Parathyroid adenoma (tissue), 2 donors: ENCODE results near the gene SLF2.

Experiments used
- H2AFZ ChIP-seq: fragments of 300-600 bp; sonication (generic); one replicate; pipeline ENCODE4 v1.7.0; 2017; ENCODE audit warnings: antibody characterized with exemption, mild to moderate bottlenecking
- H3K27ac ChIP-seq: fragments of 300-600 bp; sonication (generic); one replicate; pipeline ENCODE4 v1.7.0; 2017
- H3K27me3 ChIP-seq: fragments of 300-600 bp; sonication (generic); one replicate; pipeline ENCODE4 v1.7.0; 2017; ENCODE audit warnings: low read length; ENCODE audit not compliant: control insufficient read depth, insufficient read depth
- H3K36me3 ChIP-seq: fragments of 300-600 bp; sonication (generic); one replicate; pipeline ENCODE4 v1.7.0; 2017; ENCODE audit warnings: low read length; ENCODE audit not compliant: control insufficient read depth, insufficient read depth
- H3K4me1 ChIP-seq: fragments of 300-600 bp; sonication (generic); one replicate; pipeline ENCODE4 v1.7.0; 2017; ENCODE audit warnings: control low read depth
- H3K4me2 ChIP-seq: fragments of 300-600 bp; sonication (generic); one replicate; pipeline ENCODE4 v1.7.0; 2017; ENCODE audit warnings: low read length
- H3K4me3 ChIP-seq: fragments of 300-600 bp; sonication (generic); one replicate; pipeline ENCODE4 v1.7.0; 2017; ENCODE audit warnings: low read depth, low read length
- H3K79me2 ChIP-seq: fragments of 300-600 bp; sonication (generic); one replicate; pipeline ENCODE4 v1.7.0; 2017; ENCODE audit warnings: control low read depth
- H3K9ac ChIP-seq: fragments of 300-600 bp; sonication (generic); one replicate; pipeline ENCODE4 v1.7.0; 2017; ENCODE audit warnings: mild to moderate bottlenecking
- H3K9me3 ChIP-seq: fragments of 300-600 bp; sonication (generic); one replicate; pipeline ENCODE4 v1.7.0; 2017; ENCODE audit warnings: low read length; ENCODE audit not compliant: control insufficient read depth
- TF ChIP-seq, protein P1 (sequence below): fragments of 300-600 bp; sonication (generic); IDR thresholded peaks from one replicate; pipeline ENCODE4 v1.7.0; 2017; ENCODE audit warnings: antibody characterized with exemption, mild to moderate bottlenecking
- donor health status: primary hyperparathyroidism.

Gene SLF2

DNA sequence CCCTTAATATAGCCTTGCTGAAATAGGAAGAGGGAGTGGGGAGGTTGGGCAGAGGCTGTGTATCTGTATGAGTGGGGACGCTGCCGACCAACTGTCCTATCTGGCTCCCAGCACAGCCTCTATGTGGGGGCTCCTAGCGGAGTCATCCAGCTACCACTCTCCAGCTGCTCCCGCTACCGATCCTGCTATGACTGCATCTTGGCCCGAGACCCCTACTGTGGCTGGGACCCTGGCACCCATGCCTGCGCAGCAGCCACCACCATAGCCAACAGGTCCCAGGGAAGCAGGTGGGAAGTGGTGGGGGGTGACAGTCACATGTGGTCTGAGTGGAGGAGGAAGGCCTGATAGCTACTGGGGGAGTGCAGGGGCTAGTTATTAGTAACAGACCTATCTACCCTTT is 67.9 kb downstream of the SLF2 start:
- Histone ChIP-seq H3K27me3 (no peaks in the 10 kb centered on the region), H3K9ac (no peak overlapping the region), H3K27ac (no peak overlapping the region), H3K4me1 (peaks cover 2% of the 10 kb centered on the region), H3K36me3 (no peaks in the 10 kb centered on the region), H3K4me2 (no peak overlapping the region), H2AFZ (no peak overlapping the region), H3K9me3 (no peaks in the 10 kb centered on the region), H3K79me2 (no peaks in the 10 kb centered on the region), H3K4me3 (no peak overlapping the region)
- TF ChIP-seq, protein P1, sequence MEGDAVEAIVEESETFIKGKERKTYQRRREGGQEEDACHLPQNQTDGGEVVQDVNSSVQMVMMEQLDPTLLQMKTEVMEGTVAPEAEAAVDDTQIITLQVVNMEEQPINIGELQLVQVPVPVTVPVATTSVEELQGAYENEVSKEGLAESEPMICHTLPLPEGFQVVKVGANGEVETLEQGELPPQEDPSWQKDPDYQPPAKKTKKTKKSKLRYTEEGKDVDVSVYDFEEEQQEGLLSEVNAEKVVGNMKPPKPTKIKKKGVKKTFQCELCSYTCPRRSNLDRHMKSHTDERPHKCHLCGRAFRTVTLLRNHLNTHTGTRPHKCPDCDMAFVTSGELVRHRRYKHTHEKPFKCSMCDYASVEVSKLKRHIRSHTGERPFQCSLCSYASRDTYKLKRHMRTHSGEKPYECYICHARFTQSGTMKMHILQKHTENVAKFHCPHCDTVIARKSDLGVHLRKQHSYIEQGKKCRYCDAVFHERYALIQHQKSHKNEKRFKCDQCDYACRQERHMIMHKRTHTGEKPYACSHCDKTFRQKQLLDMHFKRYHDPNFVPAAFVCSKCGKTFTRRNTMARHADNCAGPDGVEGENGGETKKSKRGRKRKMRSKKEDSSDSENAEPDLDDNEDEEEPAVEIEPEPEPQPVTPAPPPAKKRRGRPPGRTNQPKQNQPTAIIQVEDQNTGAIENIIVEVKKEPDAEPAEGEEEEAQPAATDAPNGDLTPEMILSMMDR: no peak

DNA sequence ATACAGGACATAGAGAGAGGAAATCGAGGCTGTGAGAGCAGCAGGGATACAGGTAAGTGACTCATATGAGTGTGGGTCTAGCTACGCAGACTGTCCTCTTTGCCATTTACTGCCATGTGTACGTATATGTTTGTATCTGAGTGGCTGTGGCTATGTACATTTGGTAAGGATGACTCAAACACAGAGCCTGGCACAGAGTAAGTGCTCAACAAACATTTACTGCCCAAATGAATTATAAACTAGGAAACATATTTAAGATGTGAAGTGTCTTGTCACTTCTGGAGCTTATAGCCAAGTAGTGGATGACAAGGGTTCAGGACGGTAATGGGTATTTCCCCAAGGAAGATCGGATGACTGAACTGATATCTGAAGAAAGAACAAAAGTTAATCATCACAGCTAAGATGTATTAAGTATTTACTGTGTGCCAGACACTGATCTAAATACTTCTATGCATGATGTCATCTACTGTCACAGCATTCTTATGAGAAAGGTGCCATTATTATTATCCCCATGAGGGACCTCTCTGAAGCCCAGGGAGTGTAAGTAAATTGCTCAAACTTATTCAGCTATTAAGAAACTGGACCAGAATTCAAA is 68.5 kb downstream of the SLF2 start:
- H3K4me1 ChIP-seq: peaks cover 2% of the 10 kb centered on the region
- TF ChIP-seq, protein P1: no peak

DNA sequence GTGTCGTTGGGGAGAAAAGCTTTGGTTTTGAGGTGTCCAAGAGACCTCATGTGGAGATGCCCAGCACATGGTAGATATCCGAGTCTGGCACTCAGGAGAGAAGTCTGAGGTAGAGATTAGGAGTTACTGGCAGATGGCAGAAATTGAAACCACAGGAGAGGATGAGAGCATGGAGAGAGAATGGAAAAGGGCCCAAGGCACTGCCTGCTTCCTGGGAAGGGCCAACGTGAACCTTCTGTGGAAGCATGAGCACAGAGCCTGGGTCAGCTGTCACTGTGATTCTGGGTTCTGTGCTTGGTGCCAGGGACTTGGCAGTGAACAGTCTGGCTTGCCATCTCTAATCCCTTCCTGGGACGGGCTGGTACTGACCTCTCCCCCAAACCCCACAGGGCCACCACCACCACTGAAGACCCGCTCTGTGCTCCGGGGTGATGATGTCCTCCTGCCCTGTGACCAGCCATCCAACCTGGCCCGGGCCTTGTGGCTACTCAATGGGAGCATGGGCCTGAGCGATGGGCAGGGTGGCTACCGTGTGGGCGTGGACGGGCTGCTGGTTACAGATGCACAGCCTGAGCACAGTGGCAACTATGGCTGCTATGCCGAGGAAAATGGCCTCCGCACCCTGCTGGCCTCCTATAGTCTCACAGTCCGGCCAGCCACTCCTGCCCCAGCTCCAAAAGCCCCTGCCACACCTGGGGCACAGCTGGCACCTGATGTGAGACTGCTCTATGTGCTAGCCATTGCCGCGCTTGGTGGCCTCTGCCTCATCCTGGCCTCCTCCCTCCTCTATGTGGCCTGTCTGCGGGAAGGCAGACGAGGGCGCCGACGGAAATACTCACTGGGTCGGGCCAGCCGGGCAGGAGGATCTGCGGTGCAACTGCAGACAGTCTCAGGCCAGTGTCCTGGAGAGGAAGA is 70.4 kb downstream of the SLF2 start:
- H3K79me2 ChIP-seq: peaks cover 5% of the 10 kb centered on the region
- TF ChIP-seq, protein P1: no peak
- no peak overlapping the region for H3K4me3 ChIP-seq
- H3K9me3 ChIP-seq: no peaks in the 10 kb centered on the region
- no peaks in the 10 kb centered on the region for H3K27me3 ChIP-seq
- no peaks in the 10 kb centered on the region for H3K36me3 ChIP-seq
- H3K9ac ChIP-seq: no peak overlapping the region
- peaks cover 4% of the 10 kb centered on the region for H3K4me1 ChIP-seq
- no peak overlapping the region for H3K27ac ChIP-seq
- no peak overlapping the region for H2AFZ ChIP-seq
- H3K4me2 ChIP-seq: no peak overlapping the region

More for the DNA sequence above, 68.5 kb downstream of the SLF2 start:
- Histone ChIP-seq H3K36me3 (no peaks in the 10 kb centered on the region), H3K9ac (no peak overlapping the region), H3K4me2 (no peak overlapping the region), H3K27ac (no peak overlapping the region), H3K27me3 (no peaks in the 10 kb centered on the region), H3K4me3 (no peak overlapping the region), H3K9me3 (no peaks in the 10 kb centered on the region), H3K79me2 (no peaks in the 10 kb centered on the region), H2AFZ (no peak overlapping the region)

DNA sequence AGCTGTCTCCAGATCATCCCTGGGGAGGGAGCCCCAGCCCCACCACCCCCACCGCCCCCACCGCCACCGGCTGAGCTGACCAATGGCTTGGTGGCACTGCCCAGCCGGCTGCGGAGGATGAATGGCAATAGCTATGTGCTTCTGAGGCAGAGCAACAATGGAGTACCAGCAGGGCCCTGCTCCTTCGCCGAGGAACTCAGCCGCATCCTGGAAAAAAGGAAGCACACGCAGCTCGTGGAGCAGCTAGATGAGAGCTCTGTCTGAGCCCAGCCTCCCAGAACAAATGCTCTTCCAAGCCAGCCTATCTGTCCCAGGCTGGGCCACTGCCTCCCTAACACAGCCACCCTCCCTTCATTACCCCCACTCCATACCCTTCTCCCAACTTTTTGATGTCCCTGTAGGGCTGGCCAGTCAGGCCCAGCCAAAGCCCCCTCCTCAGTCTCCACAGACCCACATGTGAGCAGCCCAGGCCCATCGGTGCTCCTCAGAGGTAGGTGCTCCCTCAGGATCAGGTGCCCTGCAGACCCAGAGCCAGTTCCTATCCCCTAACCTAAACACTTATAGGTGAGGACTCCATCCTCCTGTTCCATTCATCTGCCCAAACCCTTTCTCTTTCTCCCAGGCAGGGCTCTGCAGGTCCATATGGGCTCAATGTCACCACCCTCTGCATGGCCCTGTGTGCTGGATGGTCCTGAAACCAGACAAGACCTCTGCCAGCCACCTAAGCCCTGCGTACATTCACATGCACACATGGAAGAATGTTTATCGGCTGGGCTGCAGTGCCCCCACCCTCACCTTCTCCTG is 71.3 kb downstream of the SLF2 start:
- Histone ChIP-seq H3K79me2 (peaks cover 12% of the 10 kb centered on the region), H2AFZ (no peak overlapping the region), H3K36me3 (no peaks in the 10 kb centered on the region), H3K4me1 (peaks cover 6% of the 10 kb centered on the region), H3K4me2 (no peak overlapping the region), H3K4me3 (no peak overlapping the region), H3K27me3 (no peaks in the 10 kb centered on the region), H3K9me3 (no peaks in the 10 kb centered on the region), H3K27ac (no peak overlapping the region), H3K9ac (no peak overlapping the region)
- TF ChIP-seq, protein P1: no peak
